IPS-18c (cell line): ENCODE measurements around the gene ITGB3.

Source experiments
- H3K4me3 ChIP-seq: 2 replicates; pipeline ENCODE4 v1.7.0; 2013; ENCODE audit warnings: low read depth, mild to moderate bottlenecking, low read length, moderate library complexity; ENCODE audit not compliant: insufficient read depth
- H3K9me3 ChIP-seq: one replicate; pipeline ENCODE4 v1.6.1; 2013; ENCODE audit warnings: mild to moderate bottlenecking, low read length, moderate library complexity; ENCODE audit not compliant: control insufficient read depth, insufficient read depth

The ITGB3 gene

GRCh38 chr17:47325176-47325575 is 71.5 kb downstream of the ITGB3 start:
- H3K4me3 ChIP-seq = no peak overlapping the region
- no peaks in the 10 kb centered on the region for H3K9me3 ChIP-seq

GRCh38 chr17:47330548-47330947 is 76.9 kb downstream of the ITGB3 start:
- H3K4me3 ChIP-seq = no peak overlapping the region
- H3K9me3 ChIP-seq = no peaks in the 10 kb centered on the region

DNA sequence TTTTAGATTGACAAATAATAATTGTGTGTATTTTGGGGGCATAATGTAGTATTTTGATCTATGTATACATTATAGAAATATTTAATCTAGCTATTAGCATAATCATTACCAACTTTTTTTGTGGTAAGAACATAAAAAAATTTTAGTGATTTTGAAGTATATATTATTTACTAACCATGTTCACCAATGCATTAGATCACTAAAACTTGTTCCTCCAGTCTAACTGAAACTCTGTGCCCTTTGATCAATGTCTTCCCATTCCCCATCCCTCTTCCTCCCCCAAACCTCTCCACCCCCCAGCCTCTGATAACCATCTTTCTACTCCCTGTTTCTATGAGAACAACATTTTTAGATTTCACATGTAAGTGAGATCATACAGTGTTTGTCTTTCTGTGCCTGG is 78.7 kb downstream of the ITGB3 start:
- Histone ChIP-seq H3K4me3 (no peak overlapping the region), H3K9me3 (no peaks in the 10 kb centered on the region)

DNA sequence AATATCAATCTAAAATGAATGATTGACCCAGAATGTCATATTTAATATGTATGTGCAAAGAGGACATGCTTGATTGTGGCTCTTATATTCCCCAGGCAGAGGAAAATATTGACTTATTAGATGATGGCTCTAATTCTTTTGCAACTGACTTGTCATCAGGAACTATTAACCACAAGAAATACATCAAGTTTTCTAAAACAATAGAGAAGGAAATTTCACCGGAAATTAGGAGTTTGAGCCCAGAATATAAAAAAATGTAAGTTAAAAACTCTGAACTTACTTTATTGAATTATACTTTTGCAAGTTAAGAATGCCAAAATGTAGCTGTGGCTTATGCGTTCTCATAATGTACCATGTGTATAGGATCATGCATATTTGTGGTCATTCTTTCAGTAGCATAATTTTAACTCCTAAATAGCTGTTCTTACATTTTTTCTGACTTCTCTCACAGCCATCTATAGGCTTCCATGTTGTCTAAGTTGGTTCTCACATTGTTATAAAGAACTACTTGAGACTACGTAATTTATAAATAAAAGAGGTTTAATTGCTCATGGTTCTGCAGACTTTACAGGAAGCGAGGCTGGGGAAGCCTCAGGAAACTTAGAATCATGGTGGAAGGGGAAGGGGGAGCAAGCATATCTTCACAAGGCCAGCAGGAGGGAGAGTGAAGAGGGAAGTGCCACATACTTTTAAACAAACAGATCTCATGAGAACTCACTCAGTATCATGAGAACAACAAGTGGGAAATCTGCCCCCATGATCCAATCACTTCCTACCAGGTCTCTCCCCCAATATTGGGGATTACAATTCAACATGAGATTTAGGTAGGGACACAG is 81.7 kb downstream of the ITGB3 start:
- Histone ChIP-seq H3K4me3 (no peak overlapping the region), H3K9me3 (no peaks in the 10 kb centered on the region)

DNA sequence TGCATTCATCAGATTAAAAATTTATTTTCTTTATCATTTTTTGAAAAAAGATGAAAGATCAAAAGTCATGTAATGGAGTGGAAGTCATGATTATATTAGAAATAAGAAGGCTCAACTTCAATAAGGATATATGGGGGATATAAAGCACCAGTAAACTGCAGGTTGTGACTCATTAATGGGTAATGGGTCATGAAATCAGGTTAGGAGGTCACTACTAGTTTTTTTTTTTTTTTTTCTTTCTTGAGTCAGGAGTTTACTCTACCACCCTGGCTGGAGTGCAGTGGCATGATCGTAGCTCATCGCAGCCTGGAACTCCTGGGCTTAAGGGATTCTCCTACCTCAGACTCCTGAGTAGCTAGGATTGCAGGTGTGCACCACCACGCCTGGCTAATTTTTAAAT is 84.4 kb downstream of the ITGB3 start:
- Histone ChIP-seq H3K4me3 (no peak overlapping the region), H3K9me3 (no peaks in the 10 kb centered on the region)

- Histone ChIP-seq H3K4me3 (no peak overlapping the region), H3K9me3 (no peaks in the 10 kb centered on the region)
These were observed 99.2 kb downstream of the ITGB3 start for GRCh38 chr17:47352848-47353247.

- Histone ChIP-seq H3K9me3 (peaks cover 2% of the 10 kb centered on the region), H3K4me3 (no peak overlapping the region)
These were observed 105.0 kb downstream of the ITGB3 start for GRCh38 chr17:47358652-47359051.
